ENCODE data around the gene GPR42.
"Not testable (repeated sequence)": the region's sequence is repeated elsewhere in the genome, so short reads cannot be mapped to it uniquely, and the experiment has no call there.

Gene GPR42

GRCh38 chr19:35347171-35347929 is 23.5 kb upstream of the GPR42 start, which contains the start of gene FFAR1:
Gene FFAR1, plus strand, starts transcription at chr19:35347902. Its CDS starts 3,650 bp downstream, at chr19:35351552.
- no peak for DNase-seq

DNA sequence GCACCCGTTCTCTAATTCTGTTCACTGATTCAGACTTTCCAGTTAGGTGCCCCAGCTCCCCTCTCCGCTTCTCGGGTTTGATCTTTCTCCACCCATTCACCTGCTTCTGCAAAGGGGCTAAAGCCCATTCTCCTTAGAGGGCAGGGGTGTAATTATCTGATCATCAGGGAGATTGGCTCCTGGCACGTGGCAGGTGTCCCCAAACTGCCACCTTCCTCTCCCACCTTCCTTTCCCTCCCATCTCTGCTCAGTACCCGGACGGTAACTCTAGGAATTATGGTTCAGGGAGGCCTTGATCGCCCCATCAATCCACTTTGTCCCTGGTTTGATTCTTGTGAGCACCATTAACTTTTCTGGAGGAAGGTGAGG is 23.0 kb upstream of the GPR42 start:
- DNase-seq = no peak

DNA sequence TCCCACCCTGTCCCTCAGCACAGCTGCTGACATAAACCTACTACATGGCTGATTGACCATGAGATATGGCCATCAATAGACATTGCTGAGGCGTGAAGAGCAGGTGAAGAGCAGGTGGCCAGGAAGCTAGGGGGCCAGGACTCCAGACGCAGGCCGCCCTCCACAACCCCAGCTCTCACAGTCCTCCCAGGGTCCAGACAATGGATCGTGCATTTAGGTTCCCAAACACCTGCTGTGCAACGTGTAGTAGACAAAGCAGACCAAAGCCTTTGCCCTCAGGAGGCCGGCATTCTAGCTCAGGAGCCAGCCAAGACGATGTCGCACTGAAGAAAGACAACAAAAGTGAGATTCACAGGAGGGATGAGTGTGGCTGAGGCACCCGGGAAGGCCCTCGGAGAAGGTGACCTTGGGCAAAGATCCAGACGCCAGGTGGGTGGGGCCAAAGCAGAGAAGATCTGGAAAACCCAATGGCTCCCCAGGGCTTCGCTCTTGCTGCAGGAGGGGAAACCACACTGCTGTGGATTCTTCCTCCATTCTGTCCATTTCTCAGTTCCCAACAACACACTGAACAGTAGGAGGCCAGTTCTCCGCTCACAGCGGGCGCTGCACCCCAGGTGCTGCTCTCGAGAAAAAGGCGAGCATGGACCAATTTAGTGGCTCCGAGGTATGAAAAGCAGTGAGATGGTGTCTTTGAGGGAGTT is 21.8 kb upstream of the GPR42 start:
- no peak for DNase-seq

- DNase-seq = no peak
Observed at GRCh38 chr19:35349614-35350521, 21.0 kb upstream of the GPR42 start.

- no peak for DNase-seq
Observed at GRCh38 chr19:35350591-35350990, 20.3 kb upstream of the GPR42 start.

GRCh38 chr19:35351411-35352176 is 19.3 kb upstream of the GPR42 start:
- DNase-seq = no peak

- DNase-seq = no peak
Observed at GRCh38 chr19:35352177-35352447, 18.8 kb upstream of the GPR42 start.

- DNase-seq = peak; percentile 70
Observed at GRCh38 chr19:35352448-35353304, 18.2 kb upstream of the GPR42 start.

- DNase-seq = no peak
Observed at GRCh38 chr19:35353635-35354034, 17.2 kb upstream of the GPR42 start.

GRCh38 chr19:35354898-35355297 is 16.0 kb upstream of the GPR42 start:
- DNase-seq = no peak

- DNase-seq = no peak
Observed at GRCh38 chr19:35355791-35356460, 14.9 kb upstream of the GPR42 start.

- no peak for DNase-seq
Observed at GRCh38 chr19:35357867-35358573, 12.8 kb upstream of the GPR42 start, which contains the start of gene FFAR3. Gene FFAR3, plus strand, starts transcription at chr19:35358460. Its CDS starts 431 bp downstream, at chr19:35358891.

GRCh38 chr19:35358834-35359233 is 12.0 kb upstream of the GPR42 start:
- not testable (repeated sequence) for DNase-seq

DNA sequence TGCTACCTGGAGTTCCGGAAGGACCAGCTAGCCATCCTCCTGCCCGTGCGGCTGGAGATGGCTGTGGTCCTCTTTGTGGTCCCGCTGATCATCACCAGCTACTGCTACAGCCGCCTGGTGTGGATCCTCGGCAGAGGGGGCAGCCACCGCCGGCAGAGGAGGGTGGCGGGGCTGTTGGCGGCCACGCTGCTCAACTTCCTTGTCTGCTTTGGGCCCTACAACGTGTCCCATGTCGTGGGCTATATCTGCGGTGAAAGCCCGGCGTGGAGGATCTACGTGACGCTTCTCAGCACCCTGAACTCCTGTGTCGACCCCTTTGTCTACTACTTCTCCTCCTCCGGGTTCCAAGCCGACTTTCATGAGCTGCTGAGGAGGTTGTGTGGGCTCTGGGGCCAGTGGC is 11.5 kb upstream of the GPR42 start:
- not testable (repeated sequence) for DNase-seq

- not testable (repeated sequence) for DNase-seq
Observed at GRCh38 chr19:35360081-35360480, 10.8 kb upstream of the GPR42 start.

GRCh38 chr19:35360880-35361420 is 9.9 kb upstream of the GPR42 start:
- DNase-seq = no peak

DNA sequence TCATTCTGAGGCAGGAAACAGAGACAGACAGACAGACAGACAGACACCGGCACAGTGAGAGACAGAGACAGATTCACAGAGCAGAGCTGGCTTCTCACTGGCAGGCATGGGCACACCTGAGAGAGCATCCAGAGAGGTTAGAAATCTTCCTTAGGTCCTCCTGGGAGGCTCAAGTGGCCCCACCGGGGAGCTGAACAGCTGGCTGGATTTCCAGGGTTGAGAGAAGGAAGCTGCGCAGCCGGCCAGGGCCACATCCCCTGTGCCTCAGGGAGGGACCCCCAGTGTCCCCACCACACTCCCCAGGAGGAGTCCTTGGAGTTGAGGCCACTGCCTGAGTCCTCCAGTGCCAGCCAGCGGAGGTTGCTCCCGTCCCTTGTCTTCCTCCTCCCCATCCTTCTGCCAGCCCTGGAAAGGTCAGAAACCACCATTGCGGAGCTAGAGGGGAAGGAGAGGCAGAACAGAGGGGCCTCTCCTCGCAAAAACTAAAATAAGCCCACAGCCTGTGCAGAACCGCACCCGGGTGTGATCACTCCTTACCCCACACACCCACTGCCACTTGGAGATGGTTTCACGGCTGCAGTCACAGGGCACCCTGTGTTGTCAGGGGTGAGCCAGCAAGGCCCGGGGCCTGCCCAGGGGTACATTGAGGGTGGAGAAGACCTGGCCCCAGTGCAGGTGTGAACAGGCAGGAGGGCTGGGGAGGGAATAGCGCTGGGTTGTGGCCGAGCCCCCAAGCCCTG is 8.4 kb upstream of the GPR42 start:
- DNase-seq = no peak

GRCh38 chr19:35363001-35363590 is 7.8 kb upstream of the GPR42 start:
- DNase-seq = no peak

Data from NCI-H748 treated with DMSO at 0.1 percent for 48 hours (cell line).